KBM-7 (cell line): ENCODE data around the gene PDK1.

ENCODE experiments used
- DNase-seq: peaks from one replicate; pipeline ENCODE4 v3.0.0-alpha.2; 2015
- in situ Hi-C: fragments of 300-500 bp; cut with MboI; formaldehyde crosslinking; loops from 2 replicates; pipeline ENCODE4 v1.14.3; 2020; ENCODE audit warnings: low sequenced_read_pairs, low pct_unique_long_range_greater_than_20kb, mixed read lengths

PDK1 gene

DNA sequence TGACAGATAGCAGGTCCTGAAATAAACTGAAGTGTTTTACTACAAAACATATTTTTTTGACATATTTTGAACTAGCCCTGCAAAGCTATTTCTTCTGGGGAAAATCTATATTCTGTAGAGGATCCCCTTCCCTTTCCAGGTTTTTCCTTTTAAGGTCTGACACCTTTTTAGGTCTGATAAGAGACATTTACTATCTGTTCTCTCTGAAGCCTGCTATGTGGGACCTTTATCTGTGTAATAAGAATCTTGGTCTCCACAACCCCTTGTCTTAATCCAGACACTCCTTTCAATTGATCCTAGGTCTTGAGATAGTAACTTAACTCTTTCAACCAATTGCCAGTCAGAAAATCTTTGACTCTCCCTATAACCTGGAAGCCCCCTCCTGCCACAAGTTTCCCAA, 5.5 kb upstream of the PDK1 start:
- in situ Hi-C loops: no loop called here
- no peak for DNase-seq

DNA sequence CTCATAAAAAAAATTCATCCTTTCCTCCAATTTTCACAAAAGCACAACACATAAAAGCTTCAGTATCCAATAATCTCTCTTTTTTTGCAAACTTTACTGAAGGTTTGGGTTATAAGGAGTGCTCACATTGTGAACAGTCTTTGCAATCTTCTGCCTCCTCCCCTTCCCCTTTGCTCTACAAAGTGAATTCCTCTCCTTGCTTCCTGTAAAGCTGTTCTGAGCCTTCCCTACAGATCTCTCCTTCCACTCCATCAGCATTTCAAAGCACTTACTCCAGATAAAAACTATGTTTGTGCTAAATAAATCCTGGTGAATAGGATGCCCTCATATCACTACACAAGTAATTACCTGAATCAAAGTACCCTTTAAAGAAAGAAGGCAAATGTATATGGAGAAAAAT, 4.6 kb upstream of the PDK1 start:
- DNase-seq: peak; percentile 48
- in situ Hi-C loops: no loop called here

DNA sequence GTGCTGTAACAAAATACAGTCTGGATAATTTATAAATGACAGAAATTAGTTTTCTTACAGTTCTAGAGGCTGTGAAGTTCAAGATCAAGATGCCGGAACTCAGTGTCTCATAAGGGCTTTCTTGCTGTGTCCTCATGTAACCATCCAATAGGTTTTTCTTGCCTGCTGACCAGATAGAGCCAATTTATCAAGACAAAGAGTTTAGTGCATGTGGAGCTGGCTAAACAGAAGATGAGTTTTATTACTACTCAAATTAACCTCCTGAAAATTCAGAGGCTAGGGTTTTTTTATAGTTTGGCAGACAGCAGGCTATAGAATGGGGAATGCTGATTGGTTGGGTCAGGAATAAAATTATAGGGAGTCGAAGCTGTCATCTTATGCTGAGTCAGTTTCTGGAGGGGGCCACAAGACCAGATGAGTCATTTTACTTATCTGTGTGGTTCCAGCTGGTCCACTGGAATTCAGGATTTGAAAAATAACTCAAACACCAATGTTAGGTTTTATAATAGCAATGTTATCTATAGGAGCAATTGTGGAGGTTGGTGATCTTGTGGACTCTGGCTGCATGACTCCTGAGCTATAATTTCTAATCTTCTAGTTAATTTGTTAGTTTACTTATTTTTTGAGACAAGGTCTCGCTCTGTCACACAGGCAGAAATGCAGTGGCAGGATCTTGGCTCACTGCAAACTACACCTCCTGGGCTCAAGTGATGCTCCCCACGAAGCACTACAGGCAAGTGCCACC, 3.2 kb upstream of the PDK1 start:
- peak; percentile 38 for DNase-seq
- in situ Hi-C loops: no loop called here

DNA sequence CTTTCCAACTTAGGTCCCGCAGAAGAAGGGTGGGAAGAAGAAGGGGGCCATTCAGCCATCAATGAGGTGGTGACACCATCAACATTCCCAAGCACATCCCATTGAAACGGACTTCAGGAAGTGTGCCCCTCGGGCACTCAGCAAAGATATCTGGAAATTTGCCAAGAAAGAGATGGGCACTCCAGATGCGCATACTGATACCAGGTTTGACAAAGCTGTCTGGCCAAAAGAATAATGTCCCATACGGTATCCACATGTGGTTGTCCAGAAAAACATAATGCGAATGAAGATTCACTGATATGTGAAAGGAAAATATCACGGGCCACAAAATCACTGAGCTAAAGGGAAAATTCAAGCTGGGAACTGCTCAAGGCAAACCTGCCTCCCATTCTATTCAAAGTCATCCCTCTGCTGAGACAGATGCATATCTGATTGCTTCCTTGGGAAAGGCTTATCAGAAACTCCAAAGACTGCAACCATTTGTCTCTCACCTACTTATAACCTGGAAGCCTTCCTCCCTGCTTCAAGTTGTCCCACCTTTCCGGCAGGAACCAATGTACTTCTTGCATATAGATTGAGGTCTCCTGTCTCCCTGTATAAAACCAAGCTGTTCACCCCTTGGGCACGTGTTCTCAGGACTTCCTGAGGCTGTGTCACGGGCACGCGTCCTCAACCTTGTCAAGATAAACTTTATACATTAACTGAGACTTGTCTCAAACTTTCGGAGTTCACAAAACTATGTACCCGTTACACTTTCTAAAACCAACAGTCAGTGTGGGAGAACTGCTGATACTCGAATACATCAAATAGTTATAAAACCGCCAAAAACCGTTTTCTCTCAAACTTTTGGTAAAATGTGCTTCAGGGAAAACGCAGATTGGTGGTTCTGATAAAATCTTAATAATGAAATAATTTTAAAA, 1.3 kb upstream of the PDK1 start:
- DNase-seq: peak; percentile 50
- in situ Hi-C loops: no loop called here

DNA sequence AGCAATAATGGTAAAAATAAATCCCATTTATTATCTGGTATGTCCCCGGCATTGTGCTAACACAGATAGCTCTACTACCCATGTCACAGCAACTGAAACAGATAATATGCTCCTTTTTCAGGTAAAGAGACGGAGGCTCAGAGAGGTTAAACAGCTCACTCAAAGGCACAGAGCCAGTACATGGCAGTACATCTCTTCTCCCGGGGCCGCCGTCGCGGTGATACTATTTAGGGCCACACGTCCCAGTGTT, 693 bp upstream of the PDK1 start:
- DNase-seq: no peak
- in situ Hi-C loops: no loop called here

DNA sequence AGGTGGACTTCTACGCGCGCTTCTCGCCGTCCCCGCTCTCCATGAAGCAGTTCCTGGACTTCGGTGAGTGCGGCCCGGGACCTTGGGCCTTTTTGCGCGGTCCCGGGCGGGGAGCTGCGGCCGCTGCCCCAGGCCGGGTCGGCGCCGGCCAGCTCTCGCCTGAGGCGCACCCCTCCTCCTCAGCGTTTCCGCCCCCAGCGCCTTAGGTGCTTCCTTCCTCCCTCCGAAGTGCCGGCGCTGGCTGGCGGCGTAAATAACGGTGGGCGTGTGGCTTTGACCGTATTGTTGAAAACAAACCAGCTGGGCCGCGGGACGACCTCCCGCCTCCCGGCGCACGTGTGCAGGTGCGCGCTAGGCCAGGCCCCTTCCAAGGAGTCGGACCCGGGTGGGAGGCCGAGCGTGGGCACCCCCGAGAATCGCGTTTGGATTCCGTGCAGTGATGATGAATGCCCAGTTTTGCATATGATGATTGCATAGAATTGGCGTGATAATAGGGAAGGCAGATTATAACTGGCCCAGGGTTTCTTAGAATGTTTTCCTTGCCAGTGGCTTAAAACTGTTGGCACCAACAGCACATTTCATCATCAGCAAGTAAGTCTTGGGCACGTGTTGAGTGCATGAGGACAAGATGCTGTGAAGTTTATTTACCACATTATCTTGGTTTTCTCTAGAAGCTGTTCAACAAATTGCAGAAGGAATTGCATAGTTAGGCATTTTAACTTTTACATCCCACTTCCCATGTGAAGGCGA, 569 bp downstream of the PDK1 start:
- in situ Hi-C loops: no loop called here

DNA sequence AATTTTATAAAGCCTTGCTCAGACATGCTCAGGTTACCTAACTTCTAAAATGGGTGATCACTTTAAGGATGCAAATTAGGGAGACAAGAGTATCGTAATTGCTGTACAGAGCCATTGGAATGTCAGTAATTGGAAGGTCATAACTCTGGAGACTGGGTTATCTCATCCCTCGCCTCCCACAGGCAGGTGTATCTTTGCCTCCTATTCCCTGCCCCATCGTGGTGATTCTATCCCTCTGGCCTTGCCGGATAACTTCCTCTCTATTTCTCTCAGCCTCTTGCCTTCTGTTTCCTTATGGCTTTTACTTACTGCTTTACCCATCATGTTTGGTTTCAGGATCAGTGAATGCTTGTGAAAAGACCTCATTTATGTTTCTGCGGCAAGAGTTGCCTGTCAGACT, 2.5 kb downstream of the PDK1 start:
- DNase-seq: peak; percentile 47
- in situ Hi-C loops: no loop called here

More for the DNA sequence above, 569 bp downstream of the PDK1 start:
- peak; percentile 86 for DNase-seq

DNA sequence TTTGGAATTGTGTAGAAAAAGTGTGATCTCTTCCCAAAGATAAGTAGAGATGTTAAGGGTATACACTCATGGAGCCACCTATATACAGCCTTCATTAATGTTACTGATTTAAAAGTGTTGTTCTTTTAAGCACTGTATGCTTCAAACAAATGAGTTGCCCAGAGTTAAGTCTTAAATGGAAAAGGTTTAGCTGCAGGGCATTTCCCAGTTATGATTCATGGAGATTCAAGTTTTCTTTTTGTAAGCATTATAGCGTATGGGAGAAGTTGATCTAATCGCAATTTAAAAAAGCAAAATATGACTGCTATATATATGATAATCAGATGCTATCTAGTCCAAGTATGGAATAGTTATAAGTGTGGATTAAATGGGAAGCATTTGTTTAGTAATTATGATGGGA, 4.8 kb downstream of the PDK1 start:
- no peak for DNase-seq
- in situ Hi-C loops: no loop called here

DNA sequence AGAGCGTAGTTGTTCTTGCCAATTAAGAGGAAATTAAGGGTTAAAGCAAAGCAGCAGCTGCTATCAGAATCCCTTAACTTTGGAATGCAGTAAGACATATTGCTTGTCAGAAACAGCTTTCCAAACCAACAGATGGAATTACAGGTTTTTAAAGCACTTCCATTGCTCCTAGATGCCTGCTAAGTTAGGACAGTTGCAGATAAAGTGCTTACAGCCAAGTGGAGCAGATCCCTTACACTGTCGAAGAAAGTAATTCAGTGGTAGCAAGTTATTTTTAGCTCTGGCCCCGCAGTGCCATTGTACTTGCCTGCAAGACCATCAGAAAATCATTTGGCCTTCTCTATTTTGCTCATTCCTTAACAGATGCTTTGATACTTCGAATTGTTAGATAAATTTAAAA, 5.4 kb downstream of the PDK1 start:
- in situ Hi-C loops: no loop called here

DNA sequence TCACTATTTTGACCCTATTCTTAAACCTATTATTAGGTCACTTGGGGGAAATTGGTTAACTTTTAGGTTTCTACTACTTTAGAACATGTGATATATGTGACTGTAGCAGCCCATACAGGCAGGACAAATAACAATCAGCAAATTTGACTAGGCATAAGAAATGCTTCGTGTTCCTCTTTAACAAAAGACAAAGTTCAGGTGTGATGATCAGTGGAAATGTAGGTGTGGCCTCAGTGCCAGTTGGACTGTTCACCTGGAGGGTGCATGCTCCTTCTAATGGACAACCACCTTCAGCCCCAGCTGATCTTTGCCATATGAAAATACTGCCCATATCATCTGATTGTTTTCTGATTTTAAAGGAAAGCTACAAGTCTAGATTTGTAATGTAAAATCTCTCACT, 6.4 kb downstream of the PDK1 start:
- in situ Hi-C loops: no loop called here
- no peak for DNase-seq

More for the DNA sequence above, 5.4 kb downstream of the PDK1 start:
- peak; percentile 37 for DNase-seq

DNA sequence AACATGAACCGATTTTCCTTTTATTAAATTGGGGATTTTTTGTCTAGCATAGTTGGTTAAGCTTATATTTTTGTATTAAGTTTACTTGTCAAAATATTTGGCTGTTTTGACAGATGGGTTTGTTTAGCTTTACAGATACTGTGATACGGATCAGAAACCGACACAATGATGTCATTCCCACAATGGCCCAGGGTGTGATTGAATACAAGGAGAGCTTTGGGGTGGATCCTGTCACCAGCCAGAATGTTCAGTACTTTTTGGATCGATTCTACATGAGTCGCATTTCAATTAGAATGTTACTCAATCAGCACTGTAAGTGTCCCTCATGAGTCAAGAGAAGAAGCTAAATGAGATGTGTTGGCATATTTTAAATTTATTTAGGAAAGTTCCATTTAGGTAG, 8.5 kb downstream of the PDK1 start:
- in situ Hi-C loops: no loop called here
- DNase-seq: no peak

DNA sequence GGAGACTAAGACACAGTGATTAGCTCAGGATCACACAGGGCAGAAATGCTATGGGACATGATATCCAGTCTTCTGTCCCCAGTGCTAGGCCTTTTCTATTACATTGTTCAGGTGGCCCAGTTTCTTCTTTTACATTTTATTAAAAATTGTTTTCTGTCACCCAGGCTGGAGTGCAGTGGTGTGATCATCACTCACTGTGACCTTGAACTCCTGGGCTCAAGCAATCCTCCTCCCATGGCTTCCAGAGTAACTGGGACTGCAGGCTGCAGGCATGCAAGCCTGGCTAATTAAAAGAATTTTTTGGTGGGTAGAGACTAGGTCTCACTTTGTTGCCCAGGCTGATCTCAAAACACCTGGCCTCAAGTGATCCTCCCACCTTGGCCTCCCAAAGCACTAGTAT, 15.4 kb downstream of the PDK1 start:
- in situ Hi-C loops: no loop called here
- DNase-seq: no peak

DNA sequence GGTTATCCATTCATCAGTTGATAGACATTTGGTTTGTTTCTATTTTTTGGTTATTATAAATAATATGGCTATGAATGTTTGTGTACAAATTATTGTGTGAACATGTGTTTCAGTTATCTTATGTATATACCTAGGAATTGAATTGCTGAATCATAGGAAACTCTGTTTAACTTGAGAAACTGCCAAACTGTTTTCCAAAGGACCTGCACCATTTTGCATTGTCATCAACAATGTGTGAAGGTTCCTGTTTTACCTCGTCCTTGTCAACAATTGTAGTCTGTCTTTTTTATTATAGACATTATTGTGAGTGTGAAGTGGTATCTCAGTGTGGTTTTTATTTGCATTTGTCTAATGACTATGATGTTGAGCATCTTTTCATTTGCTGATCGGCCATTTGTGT, 17.1 kb downstream of the PDK1 start:
- DNase-seq: no peak
- in situ Hi-C loops: no loop called here

DNA sequence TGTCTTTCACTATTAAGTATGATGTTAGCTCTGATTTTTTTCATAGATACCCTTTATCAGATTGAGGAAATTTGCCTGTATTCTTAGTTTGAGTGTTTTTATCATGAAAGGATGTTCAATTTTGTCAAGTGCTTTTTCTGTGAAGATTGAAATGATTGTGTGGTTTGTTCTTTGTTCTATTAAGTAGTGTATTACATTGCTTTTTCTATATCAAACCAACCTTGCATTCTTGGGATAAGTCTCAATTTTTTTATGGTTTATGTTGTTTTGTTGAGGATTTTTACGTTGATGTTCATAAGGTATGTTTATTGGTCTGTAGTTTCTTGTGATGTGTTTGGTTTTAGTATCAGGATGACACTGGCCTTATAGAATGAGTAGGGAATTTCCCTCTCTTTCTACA, 19.1 kb downstream of the PDK1 start:
- in situ Hi-C loops: no loop called here

DNA sequence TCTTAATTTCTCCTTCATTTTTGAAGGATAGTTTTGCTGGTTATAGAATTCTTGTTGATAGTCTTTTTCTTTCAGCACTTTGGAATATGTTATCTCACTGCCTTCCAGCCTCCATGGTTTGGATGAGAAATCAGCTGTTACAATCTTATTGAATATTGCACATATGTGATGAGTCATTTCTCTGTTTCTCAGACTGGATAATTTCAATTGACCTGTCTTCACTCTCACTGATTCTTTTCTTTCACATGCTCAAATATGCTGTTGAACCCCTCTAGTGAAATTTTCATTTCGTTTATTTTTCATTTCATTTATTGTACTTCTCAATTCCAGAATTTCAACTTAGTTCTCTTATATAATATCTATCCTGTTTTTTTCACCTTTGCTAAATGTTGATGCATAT, 22.2 kb downstream of the PDK1 start:
- no peak for DNase-seq
- in situ Hi-C loops: no loop called here

More for the DNA sequence above, 19.1 kb downstream of the PDK1 start:
- DNase-seq: no peak

DNA sequence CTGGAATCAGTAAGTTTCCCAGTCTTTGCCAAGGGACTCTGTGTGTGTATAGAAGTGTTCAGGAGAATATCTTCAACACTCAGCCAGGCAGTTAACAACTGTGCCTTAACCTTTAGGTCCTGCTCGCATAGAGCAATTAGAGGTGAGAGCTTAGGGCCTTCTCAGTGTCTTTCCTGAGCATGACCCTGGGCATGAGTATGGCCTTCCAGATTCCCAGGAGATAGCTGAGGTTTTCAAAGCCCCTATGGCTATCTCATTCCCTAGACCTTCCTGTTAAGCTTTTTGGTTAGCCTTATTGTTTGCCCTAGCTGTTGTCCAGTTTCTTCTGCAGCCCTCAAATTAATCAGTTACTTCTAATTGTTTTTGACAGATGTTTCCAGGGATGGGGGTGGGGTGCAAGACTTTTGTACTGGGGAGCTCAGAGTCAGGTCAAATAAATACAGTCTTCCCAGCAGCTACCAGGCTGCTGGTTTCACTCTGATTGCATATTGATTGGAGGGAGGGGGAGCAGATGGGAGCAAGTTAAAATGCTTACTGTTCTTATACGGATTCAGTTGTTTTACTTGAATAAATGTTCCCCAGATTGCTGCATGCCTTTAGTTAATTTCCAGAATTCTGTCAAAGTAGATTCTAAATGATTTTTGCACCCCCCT, 23.1 kb downstream of the PDK1 start:
- DNase-seq: no peak

DNA sequence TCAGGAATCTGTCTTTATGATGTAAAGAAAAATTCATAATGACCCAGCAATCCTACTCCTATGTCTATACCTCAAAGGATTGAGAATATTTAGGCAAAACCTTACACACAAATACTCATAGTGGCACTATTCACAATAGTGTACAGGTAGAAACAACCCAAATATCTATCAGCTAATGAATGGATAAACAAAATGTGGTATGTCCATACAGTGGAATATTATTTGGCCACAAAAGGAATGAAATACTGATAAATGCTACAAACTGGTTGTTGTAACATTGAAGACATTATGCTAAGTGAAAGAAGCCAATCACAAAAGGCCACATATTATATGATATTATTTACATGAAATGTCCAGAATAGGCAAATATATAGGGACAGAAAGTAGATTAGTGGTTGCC, 24.7 kb downstream of the PDK1 start:
- in situ Hi-C loops: no loop called here
- no peak for DNase-seq

More for the DNA sequence above, 23.1 kb downstream of the PDK1 start:
- in situ Hi-C loops: no loop called here

DNA sequence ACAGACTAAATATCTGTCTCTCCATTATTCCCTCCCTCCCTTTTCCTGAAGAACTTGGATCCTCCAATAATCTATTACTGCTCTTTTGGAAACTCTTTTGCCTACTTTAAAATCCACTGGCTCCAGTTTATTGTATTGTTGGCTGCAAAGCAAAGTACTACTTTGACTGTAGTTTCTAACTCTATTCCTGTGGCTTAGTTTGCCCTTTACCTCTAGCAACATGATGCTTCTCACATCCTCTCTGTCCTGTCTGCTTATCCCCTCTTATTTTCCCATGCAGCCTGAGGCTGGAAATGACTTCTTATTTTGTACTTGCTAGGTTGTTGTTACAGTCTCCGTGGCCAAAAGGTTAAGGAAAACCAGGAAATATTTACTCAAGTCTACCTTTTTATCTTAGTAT, 26.8 kb downstream of the PDK1 start:
- in situ Hi-C loops: no loop called here
- no peak for DNase-seq

DNA sequence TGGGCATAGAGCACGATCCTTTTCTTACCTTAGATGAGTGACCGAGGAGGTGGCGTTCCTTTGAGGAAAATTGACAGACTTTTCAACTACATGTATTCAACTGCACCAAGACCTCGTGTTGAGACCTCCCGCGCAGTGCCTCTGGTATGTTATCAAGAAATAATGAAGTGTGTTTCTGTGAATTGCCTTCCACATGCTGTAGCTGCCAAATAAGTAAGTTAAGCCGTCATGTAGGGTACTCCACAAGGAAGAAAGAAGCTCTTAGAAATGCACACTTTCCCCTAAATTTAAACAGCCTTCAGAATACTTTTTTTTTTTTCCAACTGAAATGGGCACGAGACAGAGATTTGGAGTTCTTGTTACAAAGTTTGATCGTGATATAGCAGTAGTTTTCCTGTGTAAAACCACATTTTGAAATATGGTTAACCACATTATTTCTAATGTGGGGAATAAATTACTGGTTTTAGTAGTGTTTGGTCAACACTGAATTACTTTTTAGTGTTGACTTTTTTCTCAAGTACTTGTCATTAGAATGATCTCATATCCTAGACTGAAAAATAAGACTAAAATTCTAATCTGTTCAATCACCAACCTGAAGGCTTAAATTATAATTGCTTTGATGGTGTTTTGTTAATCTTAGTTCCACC, 30.5 kb downstream of the PDK1 start:
- no peak for DNase-seq
- in situ Hi-C loops: no loop called here
